GM12865 (cell line): ENCODE data around the gene USHBP1.
A peak's percentile ranks its signal among the peaks of the same experiment; 100 is the strongest.

Experiments used
- DNase-seq: peaks from one replicate; pipeline ENCODE4 v3.0.0; 2010; ENCODE audit warnings: low read depth
- H3K4me3 ChIP-seq: 2 replicates; pipeline ENCODE4 v1.5.1; 2011; ENCODE audit warnings: mild to moderate bottlenecking, low read depth, low read length, control low read depth
- TF ChIP-seq, protein P1 (sequence below): IDR thresholded peaks from 2 replicates; pipeline ENCODE4 v1.5.1; 2011; ENCODE audit warnings: low read length, control low read depth, low read depth, inconsistent platforms; ENCODE audit not compliant: insufficient read depth; ENCODE audit errors: missing control alignments

USHBP1 gene

DNA sequence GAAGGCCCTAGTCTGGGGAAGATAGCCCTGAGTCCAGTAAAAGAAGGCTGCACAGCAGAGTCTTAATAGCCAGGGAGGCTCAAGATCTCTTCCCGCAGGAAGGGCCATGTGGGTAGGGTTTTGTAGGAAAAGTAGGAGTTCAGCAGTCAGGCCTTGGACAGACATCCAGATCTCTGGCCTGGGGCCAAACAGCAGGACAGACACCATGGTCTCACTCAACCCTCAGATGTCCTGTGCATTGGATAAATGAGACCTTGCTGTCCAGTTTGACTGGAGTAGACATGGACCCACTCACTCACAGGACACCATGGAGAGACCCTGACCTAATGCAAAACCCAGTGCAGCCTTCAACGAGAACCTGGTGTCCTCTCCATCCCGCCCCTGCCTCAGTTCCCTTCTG lies 34.7 kb downstream of the USHBP1 start:
- no peak overlapping the region for H3K4me3 ChIP-seq
- no peak for DNase-seq
- TF ChIP-seq, protein P1, sequence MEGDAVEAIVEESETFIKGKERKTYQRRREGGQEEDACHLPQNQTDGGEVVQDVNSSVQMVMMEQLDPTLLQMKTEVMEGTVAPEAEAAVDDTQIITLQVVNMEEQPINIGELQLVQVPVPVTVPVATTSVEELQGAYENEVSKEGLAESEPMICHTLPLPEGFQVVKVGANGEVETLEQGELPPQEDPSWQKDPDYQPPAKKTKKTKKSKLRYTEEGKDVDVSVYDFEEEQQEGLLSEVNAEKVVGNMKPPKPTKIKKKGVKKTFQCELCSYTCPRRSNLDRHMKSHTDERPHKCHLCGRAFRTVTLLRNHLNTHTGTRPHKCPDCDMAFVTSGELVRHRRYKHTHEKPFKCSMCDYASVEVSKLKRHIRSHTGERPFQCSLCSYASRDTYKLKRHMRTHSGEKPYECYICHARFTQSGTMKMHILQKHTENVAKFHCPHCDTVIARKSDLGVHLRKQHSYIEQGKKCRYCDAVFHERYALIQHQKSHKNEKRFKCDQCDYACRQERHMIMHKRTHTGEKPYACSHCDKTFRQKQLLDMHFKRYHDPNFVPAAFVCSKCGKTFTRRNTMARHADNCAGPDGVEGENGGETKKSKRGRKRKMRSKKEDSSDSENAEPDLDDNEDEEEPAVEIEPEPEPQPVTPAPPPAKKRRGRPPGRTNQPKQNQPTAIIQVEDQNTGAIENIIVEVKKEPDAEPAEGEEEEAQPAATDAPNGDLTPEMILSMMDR = no peak

DNA sequence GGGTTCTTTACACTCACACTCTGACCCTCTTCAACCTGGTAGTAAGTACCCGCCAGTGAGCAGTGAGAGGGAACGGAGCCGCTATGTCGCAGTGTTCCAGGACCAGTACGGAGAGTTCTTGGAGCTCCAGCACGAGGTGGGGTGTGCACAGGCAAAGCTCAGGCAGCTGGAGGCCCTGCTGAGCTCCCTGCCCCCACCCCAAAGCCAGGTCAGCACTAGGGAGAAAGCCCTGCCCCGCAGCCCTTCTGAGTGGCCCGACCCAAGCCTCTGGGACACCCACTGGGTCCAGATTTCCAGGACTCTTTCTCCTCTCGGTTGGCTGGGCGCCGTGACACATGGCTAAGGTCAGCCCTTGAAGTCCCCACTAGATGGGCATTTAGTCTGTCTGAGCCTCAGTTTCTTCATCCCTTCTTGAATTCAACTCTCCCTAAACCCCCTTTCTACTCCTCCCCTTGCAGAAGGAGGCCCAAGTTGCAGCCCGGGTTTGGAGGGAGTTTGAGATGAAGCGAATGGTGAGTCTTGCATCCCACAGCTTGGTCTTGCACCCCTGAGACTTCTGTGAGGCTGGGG lies 36.7 kb downstream of the USHBP1 start:
- H3K4me3 ChIP-seq = no peak overlapping the region
- TF ChIP-seq, protein P1 = no peak
- no peak for DNase-seq

DNA sequence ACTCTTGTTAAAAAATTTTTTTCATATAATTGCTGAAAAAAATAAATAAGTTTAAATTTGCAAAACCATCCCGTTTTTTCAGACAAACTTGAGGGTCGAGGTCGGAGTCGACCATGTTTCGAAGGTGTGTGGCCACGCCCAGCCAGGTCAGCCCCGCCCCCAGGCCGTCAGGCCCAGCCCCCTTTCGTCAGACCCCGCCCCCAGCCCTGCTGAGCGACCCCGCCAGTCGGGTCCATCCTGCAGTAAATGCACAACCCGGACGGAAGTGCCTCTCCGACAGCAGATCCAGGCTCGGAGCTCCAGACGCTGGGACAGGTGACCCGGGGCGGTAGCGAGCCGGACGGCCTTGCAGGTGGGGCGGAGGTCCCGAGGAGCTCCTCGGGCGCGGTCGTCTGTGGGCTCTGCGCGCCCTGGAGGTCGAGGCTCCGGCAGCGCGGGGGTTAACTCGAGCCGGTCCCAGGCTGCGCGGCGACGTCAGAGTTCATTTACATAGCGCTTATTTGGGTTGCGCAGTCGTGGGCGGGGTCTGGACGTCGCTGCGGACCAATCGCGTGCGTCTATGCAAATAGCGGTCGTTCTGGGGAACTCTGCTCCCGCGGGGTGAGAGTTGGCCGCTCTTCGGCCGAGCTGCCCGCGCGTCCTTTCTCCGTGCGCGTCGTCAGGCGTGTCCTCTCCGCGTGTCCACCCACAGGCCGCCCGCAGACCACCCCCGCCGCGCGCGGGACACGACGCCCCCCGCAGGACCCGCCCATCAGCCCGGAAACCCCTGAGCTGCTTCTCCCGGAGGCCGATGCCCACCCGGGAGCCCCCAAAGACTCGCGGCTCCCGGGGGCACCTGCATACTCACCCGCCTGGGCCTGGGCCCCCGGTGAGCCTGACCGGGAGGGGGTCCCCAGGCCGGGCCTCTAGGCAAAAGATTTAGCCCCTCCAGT lies 38.3 kb downstream of the USHBP1 start, which contains the start of gene OCEL1:
Gene OCEL1, plus strand, starts transcription at position 225 of the 932 bp plus-strand sequence. Its CDS starts 22 bp downstream, at position 247.
- peak within 1 kb of the TSS; percentile 76 for H3K4me3 ChIP-seq
- peak; percentile 99 for DNase-seq
- TF ChIP-seq, protein P1 = no peak

DNA sequence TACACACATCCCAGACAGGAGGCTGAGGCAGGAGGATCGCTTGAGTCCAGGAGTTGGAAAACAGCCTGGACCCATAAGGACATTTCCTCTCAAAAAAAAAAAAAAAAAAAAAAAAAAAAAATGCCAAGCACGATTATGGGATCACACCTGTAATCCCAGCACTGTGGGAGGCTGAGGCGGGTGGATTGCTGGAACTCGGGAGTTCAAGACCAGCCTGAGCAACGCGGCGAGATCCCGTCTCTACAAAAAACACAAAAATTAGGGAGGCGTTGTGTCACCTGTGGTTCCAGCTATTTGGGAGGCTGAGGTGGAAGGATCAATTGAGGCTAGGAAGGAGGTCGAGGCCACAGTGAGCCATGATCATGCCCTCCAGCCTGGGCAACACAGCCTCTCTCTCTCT lies 39.5 kb downstream of the USHBP1 start:
- no peak overlapping the region for H3K4me3 ChIP-seq
- DNase-seq = no peak
- TF ChIP-seq, protein P1 = no peak

DNA sequence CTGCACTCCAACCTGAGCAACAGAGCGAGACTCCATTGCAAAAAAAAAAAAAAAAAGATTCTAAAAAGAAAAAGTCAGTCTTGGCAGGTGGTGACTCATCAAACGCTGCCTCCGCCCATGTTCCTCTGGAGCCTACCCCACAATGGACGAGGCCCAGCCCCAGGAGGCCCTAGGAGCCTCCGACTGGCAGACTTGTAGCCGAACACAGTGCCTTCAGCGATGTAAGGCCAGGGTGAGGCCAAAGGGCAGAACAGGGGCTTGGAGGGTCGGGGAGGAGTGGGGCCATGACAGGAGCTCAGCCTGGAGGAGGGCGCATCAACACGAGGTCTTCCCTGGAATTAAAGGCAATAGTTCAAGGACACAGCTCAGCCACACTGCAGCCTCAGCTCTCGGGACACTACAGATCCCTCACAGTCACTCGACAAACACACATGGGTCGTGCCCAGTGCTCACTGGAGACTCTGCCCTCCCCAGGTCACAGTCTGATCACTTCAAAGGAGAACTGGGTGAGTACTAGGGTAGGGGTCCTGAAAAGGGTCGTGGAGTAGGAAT lies 44.3 kb downstream of the USHBP1 start:
- H3K4me3 ChIP-seq = no peak overlapping the region
- TF ChIP-seq, protein P1 = no peak
- DNase-seq = peak; percentile 4

DNA sequence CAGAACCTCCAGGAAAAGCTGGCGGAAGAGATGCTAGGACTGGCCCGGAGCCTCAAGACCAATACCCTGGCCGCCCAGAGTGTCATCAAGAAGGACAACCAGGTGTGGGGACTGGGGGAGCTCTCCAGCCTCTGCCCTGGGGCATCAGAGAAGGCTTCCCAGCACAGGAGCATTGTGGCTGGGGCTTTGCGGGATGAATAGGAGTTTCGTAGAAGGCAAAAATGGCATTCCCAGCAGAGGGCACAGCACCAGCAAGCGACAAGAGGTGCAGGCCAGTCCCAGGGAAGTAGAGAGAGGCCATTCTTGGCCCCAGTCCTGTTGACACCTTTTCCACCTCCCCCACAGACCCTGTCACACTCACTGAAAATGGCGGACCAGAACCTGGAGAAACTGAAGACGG lies 45.3 kb downstream of the USHBP1 start:
- H3K4me3 ChIP-seq = no peak overlapping the region
- TF ChIP-seq, protein P1 = no peak
- DNase-seq = no peak
